ENCODE results near the gene SDK2.

The SDK2 gene

GRCh38 chr17:73584987-73585386 is 59.3 kb downstream of the SDK2 start:
- DNase-seq = no peak

- DNase-seq = no peak
Observed at GRCh38 chr17:73584049-73584448, 60.2 kb downstream of the SDK2 start.

- DNase-seq = no peak
Observed at GRCh38 chr17:73582821-73583220, 61.4 kb downstream of the SDK2 start.

GRCh38 chr17:73582359-73582758 is 61.9 kb downstream of the SDK2 start:
- no peak for DNase-seq

- DNase-seq = no peak
Observed at GRCh38 chr17:73581379-73581778, 62.9 kb downstream of the SDK2 start.

- no peak for DNase-seq
Observed at GRCh38 chr17:73580073-73580710, 64.1 kb downstream of the SDK2 start.

- DNase-seq = no peak
Observed at GRCh38 chr17:73576556-73577098, 67.6 kb downstream of the SDK2 start.

- DNase-seq = no peak
Observed at GRCh38 chr17:73575470-73576221, 68.6 kb downstream of the SDK2 start.

GRCh38 chr17:73571511-73572130 is 72.6 kb downstream of the SDK2 start:
- DNase-seq = no peak

GRCh38 chr17:73569762-73570319 is 74.4 kb downstream of the SDK2 start:
- DNase-seq = no peak

GRCh38 chr17:73568934-73569333 is 75.3 kb downstream of the SDK2 start:
- DNase-seq = no peak

- DNase-seq = peak; percentile 20
Observed at GRCh38 chr17:73566905-73567782, 77.1 kb downstream of the SDK2 start.

GRCh38 chr17:73564843-73565242 is 79.4 kb downstream of the SDK2 start:
- DNase-seq = no peak

GRCh38 chr17:73562896-73563295 is 81.3 kb downstream of the SDK2 start:
- no peak for DNase-seq

- DNase-seq = no peak
Observed at GRCh38 chr17:73561111-73561510, 83.1 kb downstream of the SDK2 start.

GRCh38 chr17:73560661-73561060 is 83.6 kb downstream of the SDK2 start:
- no peak for DNase-seq

- no peak for DNase-seq
Observed at GRCh38 chr17:73559532-73559931, 84.7 kb downstream of the SDK2 start.

GRCh38 chr17:73555199-73555960 is 88.9 kb downstream of the SDK2 start:
- DNase-seq = no peak

GRCh38 chr17:73554498-73554897 is 89.7 kb downstream of the SDK2 start:
- DNase-seq = no peak

- no peak for DNase-seq
Observed at GRCh38 chr17:73553311-73553710, 90.9 kb downstream of the SDK2 start.

GRCh38 chr17:73552300-73553048 is 91.8 kb downstream of the SDK2 start:
- no peak for DNase-seq

Data from CD4-positive, alpha-beta T cell treated with Interleukin-17A for 1 hour (primary cell).